GM18867 (cell line): ENCODE data around the gene SLC22A13.
"Not testable (repeated sequence)": the region's sequence is repeated elsewhere in the genome, so short reads cannot be mapped to it uniquely, and the experiment has no call there.

Source experiments
- ATAC-seq: cut with Tn5 transposase; IDR thresholded peaks from one replicate; pipeline ENCODE4 v1.9.1; 2021; ENCODE audit warnings: mild to moderate bottlenecking, moderate library complexity; ENCODE audit not compliant: unreplicated experiment

Gene SLC22A13

GRCh38 chr3:38260474-38260873 lies 5.1 kb upstream of the SLC22A13 start:
- no peak for ATAC-seq

GRCh38 chr3:38264353-38264771 lies 1.2 kb upstream of the SLC22A13 start:
- no peak for ATAC-seq

GRCh38 chr3:38264779-38265178 lies 833 bp upstream of the SLC22A13 start:
- ATAC-seq, result no peak

DNA sequence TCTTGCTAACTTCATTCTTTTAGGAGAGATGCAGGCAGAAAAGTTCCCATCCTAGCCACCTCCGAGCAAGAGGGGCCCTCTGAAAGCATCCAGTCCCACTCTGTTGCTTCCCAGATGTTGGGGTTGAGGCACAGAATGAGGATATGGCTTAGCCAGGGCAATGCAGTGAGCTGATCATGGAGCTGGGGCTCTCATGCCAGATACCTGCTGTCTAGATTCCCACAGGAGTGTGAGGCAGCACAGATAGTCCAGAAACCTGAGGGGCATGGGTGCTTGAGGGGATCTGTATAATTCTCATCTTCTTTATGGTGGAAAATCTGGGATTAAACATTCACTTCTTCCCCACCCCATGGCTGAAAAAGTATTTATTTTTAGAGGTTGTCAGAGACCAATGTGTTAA lies 1.2 kb downstream of the SLC22A13 start:
- ATAC-seq, result no peak

GRCh38 chr3:38267662-38268061 lies 2.0 kb downstream of the SLC22A13 start:
- ATAC-seq, result no peak

- no peak for ATAC-seq
Observed at GRCh38 chr3:38268087-38268486, 2.5 kb downstream of the SLC22A13 start.

DNA sequence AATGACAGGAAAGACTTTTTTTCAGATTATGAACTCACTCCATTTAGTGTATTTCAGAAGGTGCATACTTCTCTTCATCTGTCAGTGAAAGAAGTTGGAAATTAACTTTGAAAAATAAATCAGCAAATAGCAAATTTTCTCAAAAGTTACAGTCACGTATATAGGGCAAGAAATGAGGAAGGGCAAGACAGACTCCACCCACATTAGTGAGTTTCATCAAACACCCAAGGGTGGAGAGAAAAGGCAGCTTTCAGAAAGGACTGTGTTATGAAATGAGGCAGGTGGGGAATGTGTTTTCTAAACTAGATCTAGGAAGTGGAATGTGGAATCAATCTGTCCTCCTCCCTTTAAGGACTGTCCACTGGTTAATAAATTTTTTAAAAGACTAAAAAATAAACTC lies 2.9 kb downstream of the SLC22A13 start:
- no peak for ATAC-seq

DNA sequence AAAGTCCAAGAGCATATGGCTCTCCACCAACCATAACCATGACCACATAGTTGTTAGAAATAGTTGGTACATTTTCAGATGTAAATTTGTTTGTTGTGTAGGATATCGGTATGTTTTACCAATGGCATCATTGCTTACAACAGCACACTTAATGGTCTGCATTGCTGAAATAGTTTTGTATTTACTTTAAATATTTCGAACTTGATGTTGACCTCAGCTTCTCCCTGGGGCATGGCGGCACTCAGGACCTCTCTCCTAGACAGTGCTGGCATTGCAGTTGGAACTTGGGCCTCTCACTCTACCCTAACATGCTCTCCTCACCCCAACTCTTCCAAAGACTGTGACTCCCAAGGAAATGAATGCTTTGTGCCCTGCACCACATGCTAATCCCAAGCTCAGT lies 5.0 kb downstream of the SLC22A13 start:
- ATAC-seq, result no peak

- no peak for ATAC-seq
Observed at GRCh38 chr3:38271553-38271952, 5.9 kb downstream of the SLC22A13 start.

GRCh38 chr3:38274864-38275649 lies 9.4 kb downstream of the SLC22A13 start:
- no peak for ATAC-seq

DNA sequence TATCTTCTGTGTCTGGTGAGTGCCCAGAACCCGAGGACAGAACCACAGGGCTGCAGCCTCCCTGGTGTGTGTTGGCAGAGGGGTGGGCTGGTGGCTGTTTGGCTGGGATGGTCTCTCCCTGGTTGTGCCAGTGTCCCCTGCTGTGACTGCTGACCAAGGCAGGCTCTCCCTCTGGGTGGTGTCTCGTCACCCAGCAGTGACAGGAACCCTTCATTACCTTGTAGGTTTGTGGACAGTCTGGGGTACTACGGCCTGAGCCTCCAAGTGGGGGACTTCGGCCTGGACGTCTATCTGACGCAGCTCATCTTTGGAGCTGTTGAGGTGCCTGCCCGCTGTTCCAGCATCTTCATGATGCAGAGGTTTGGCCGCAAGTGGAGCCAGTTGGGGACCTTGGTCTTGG lies 10.0 kb downstream of the SLC22A13 start:
- no peak for ATAC-seq

DNA sequence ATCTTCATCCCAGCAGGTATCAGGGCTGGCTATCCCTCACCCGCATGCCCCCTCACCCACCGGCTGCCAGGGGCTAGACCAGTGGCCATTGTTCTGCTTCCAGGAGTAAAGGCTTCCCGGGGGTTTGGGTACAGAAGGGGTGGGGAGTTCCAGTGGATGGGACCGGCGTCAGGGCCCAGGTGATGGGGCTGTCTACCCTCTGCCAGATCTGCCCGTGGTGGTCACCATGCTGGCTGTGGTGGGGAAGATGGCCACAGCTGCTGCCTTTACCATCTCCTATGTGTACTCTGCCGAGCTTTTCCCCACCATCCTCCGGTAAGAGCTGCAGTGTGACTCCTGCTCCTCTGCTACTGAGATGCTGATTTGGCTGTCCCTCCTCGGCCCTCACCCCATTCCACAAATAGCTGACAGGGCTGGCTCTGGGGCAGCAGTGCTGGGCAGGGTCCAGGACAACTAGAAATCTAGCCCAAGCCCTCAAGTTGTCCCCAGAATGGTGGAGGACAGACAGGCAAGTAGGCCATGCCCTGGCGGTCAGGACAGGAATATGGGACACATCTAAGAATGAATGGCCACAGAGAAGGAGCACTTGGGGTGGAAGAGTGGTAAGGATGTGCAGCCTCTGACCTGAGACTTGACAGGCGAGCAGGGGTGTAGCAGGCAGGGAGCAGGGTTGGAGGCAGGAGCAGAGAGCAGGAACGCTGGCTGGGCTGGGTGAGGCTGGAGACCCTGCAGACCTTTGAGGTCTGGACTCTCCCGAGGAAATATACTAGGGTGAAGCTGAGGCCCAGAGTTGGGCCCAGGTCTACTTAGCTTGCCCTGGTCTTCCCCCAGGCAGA lies 10.7 kb downstream of the SLC22A13 start:
- no peak for ATAC-seq

DNA sequence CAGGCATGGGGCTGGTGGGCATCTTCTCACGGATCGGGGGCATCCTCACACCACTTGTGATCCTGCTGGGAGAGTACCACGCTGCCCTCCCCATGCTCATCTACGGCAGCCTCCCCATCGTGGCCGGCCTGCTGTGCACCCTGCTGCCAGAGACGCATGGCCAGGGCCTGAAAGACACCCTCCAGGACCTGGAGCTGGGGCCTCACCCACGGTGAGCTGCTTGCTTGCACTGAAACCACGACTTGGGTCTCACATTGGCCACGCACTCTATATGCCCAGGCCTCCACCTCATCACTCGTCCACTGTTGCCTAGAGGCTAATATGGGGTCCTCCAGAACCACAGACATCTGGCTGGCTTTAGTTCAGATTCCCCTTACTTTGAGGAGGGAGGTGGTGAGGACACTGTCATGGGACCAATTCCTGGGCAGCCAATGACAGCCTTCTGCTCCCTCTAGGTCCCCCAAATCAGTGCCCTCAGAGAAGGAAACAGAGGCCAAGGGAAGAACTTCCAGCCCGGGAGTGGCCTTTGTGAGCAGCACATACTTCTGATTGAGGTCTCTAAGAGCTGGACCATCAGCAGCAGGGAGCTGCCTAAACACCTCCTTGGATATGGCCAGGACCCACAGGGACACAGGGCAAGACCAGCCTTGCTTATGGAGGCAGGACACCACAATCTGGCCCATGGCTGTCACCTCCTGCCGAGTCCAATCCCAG lies 11.5 kb downstream of the SLC22A13 start:
- no peak for ATAC-seq

GRCh38 chr3:38278841-38279240 lies 13.2 kb downstream of the SLC22A13 start:
- ATAC-seq, result no peak

DNA sequence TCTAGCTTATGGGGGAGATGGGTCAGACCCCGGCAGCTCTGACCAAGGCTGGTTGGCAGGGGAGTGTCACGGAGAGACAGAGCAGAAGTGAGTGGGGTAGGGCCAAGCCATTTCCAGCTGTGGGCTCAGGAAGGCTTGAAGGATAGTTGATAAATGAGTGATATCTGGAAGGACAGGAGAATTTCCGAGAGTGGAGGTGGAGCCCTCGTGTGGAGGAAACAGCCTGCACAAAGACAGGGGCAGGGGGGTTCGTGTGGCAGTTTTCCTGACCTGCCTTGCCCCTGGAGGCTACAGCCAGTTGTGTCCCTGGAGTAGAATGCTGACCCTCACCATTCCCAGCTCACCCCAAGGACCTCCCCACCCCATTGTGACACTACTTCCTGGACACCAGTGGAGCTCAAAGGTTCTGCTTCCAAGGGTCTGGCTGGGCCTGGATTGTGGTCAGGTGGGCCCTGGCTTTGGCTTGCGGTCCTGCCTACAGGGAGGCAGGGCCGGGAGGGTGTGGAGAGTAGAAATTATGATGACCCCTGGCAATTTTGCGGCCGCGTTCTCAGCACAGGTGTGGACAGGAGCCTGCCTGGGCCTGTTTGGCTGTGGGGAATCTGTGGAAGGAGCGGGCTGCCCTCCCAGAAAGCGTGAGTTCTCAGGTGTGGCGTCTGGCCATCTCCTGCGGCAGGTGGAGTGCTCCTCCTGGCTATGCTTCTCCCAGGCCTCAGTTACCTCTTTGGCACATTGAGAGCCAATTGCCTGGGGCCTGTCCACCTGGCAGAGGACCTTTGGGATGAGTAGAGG lies 16.5 kb downstream of the SLC22A13 start, which contains the start of gene SLC22A14:
SLC22A14 (plus strand) TSS at position 400 of the 792 bp plus-strand sequence. CDS start 23,733 bp downstream, outside the sequence.
- ATAC-seq, result no peak

DNA sequence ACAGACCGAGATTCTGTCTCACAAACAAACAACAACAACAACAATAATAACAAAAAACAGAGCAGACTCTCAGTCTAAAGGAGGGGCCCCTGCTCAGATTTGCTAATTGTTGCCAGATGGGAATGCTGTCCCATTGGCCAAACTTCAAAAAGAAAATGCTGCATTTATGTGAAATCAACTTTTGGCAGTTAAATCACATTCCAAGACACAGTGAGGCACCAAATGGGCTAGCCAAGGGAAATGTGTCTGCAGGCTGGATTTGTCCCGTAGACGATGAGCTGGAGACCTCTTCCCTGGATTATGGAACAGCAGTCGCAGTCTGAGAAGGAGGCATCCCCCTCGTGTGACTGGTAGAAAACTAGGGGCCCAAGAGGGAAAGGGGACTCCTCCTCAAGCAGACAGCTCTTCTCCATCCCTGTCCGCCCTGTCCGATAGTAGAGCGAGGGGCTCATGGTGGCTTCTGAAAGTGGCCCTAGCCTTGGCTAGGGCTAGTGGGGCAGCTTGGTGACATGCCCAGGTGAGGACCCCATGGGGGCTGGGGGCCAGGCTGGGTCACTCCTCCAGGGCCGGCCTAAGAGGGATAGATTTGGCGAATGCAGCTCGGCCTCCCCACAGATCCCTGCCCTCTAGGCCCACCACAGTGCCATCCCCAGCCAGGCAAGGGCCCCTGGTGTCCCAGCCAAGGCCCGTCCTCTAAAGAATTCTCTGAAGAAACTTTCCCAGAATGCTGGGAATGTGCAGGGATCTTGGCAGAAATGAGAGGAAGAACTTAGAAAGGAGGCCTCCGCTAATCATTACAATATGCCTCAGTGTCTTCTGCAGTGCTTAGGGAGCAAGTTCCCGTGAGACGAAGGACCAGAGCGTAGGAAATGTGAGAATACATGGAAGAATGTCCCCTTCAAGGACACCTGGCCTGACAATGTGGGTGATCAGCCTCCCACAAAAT lies 18.5 kb downstream of the SLC22A13 start:
- ATAC-seq, result no peak

DNA sequence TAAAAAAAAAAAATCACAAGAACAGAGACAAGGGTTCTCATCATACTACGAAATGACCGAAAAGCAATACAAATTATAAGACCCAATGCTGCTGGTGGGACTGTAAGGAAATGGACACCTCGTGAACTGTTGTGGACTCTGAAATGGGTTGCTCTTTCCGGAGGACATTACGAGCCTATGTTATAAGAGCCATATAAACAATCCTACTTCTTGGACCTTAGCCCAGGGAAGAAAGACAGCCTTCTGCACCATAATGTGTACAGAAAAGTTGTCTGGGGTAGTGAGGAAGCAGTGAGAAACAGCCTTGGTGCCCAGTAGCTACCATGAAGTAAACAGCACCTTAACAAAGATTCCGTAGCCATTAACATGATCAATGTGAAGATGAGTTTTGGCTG lies 19.1 kb downstream of the SLC22A13 start:
- ATAC-seq, result no peak

GRCh38 chr3:38289286-38290217 lies 23.9 kb downstream of the SLC22A13 start:
- ATAC-seq, result not testable (repeated sequence)
